Stimulated activated CD8-positive, alpha-beta memory T cell treated with anti-CD3 and anti-CD28 coated beads, Interleukin-12 subunit alpha, Interleukin-12 subunit beta, amount 100 ng/mL, for 1 hour (primary cell): ENCODE results near the gene OR5AR1.
"Not testable (repeated sequence)": the region's sequence is repeated elsewhere in the genome, so short reads cannot be mapped to it uniquely, and the experiment has no call there.

ENCODE experiments used
- DNase-seq: peaks from one replicate; pipeline ENCODE4 v3.0.0-alpha.2; 2020; ENCODE audit warnings: low read depth

OR5AR1 gene

GRCh38 chr11:56663386-56663785 is at the start of gene OR5AR1:
TSS of gene OR5AR1 (plus strand) at chr11:56663686. CDS start at chr11:56663686, 0 bp downstream.
- no peak for DNase-seq

DNA sequence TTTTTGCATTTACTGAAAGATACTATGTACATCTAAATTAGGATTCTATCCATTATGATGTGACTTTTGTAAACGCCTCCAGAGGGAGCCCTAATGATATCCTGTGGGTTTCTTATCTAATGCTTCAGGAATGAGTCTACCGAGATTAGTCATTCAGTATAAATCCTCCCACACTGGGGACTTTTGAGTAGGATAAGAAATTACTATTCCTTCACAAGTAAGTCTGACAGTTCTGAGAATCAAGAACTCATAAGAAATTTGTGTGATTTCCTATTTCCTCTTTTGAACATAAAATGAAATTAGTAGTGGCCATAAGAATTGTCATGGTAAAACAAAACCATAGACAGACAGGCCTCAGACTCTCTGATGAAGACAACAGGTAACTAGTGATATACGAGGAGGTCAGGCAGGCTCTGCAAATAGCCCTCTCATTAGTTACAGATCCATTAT is 38.8 kb upstream of the OR5AR1 start:
- no peak for DNase-seq

DNA sequence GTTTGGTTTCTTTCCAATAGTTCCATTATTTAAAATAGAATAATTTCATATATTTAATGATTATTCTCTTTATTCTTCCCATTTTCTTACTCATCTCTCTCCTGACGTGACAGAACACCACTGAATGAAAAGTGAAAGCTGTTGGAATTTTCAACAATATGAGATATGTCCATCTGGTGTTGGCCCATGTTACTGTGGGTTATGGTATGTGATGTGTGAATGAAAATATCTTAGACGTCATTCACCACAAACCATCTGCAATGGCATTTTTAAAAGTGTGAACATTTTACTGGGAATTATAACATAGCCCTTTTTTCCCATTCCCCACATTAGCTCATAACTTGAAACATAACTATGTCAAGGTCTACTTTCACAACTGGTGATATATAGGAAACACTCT is 37.5 kb upstream of the OR5AR1 start:
- DNase-seq = no peak

GRCh38 chr11:56632329-56632728 is 31.2 kb upstream of the OR5AR1 start:
- no peak for DNase-seq

DNA sequence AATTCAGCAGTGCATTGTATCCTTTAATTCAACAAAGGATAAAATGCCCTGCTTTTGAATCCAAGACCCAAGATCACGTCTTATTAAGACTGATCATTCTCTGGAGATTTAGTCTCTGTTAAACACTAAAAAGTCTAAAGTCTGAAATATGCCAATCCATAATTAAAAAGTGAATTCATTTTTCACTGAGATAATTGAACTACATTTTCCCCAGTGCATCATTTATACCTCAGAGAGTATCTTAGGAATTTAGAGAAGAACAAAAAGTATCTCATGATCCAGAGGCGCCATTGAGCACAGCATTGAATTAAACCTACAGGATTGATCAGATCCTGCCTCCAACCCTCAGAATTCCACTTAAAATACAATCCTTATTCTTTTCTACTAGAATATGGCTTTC is 26.6 kb upstream of the OR5AR1 start:
- no peak for DNase-seq

- no peak for DNase-seq
Observed at GRCh38 chr11:56637500-56637899, 26.0 kb upstream of the OR5AR1 start.

DNA sequence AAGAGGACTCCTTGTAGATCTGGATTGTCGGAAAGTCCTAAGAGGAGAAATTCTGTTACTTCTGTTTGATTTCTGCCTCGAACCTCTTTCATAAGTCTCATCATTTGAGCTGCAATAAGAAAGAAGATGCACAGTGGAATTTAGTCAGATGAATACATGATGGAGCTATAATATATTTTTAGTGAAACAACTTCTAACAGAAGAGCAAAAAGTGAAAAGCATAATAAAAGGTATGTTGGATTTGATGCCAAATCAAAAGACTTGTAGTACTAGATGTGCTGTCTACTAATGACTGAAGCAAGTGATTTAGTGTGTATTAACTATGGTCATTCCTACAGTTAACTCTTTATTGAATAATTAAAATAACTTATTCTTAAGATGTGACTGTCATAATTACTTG is 21.1 kb upstream of the OR5AR1 start, which contains the start of gene OR5AP2:
Gene OR5AP2, minus strand, starts transcription at position 101 of the 400 bp plus-strand sequence. Its CDS starts 0 bp downstream, at position 101.
- DNase-seq = no peak

DNA sequence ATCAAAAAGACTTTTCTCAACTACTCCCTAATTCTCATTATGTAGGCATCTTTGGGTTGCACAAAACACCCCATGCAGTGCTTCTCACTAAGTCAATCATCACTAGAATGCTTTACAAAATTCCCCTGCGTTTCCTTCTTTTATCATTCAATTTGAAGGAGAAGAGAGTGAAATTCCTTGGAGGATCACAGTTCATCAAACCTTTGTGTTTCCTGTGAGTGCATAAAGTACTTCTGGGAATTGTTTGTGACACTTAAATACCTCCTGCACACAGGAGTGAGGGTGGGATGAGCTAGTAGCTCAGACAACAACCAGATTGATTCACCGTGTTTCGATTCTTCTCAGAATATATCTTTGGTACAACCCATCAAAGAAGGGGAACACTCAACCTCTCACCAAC is 3.7 kb upstream of the OR5AR1 start:
- no peak for DNase-seq

- DNase-seq = no peak
Observed at GRCh38 chr11:56670984-56671383, 7.5 kb downstream of the OR5AR1 start.

DNA sequence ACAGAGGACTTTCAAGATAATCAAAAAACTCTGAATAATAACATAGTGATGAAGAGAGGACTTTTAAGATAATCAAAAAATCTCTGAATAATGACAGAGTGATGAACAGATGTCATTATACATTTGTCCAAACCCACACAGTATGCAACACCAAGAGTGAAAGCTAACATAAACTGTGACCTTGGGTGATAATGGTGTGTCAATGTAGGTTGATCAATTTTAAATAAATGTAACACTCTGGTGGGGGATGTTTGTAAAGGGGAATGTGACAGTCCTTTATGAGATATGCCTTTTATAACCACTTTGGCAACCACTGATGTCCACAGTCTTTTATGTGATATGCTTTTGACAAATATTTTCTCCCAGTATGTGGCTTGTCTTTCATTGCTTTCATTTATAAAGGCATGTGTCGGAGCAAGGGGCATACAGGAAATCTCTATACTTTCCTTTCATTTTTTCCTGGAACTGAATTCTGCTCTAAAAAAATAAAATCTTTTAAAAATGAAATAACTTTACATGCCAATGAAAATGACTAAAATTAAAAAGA is 25.1 kb downstream of the OR5AR1 start:
- DNase-seq = no peak

- not testable (repeated sequence) for DNase-seq
Observed at GRCh38 chr11:56691179-56691578, 27.7 kb downstream of the OR5AR1 start.

DNA sequence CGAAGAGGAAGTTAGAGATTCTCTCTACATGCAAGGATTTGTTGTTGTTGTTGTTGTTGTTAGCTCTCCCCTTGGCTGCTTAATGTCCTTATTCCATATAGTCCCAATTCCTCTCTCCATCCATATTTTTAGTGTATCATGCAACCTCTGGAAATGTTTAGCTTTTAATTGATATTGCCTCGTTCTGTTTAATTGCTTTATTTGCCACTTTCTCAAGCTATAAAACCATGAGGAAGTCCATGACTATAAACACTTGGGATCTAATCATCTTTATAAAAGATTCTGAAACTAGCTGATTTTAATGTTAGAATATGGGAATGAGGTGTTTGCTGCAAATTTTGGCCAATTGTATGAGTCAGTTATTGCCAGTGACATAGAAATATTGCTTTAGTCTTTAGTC is 29.9 kb downstream of the OR5AR1 start:
- DNase-seq = no peak

- DNase-seq = no peak
Observed at GRCh38 chr11:56698795-56699194, 35.3 kb downstream of the OR5AR1 start, which contains the start of gene OR9G1. TSS of gene OR9G1 (plus strand) at chr11:56699095. CDS start at chr11:56700388, 1,293 bp downstream.

GRCh38 chr11:56700242-56700913 is 36.9 kb downstream of the OR5AR1 start:
- DNase-seq = no peak

GRCh38 chr11:56700914-56701485 is 37.5 kb downstream of the OR5AR1 start:
- no peak for DNase-seq

DNA sequence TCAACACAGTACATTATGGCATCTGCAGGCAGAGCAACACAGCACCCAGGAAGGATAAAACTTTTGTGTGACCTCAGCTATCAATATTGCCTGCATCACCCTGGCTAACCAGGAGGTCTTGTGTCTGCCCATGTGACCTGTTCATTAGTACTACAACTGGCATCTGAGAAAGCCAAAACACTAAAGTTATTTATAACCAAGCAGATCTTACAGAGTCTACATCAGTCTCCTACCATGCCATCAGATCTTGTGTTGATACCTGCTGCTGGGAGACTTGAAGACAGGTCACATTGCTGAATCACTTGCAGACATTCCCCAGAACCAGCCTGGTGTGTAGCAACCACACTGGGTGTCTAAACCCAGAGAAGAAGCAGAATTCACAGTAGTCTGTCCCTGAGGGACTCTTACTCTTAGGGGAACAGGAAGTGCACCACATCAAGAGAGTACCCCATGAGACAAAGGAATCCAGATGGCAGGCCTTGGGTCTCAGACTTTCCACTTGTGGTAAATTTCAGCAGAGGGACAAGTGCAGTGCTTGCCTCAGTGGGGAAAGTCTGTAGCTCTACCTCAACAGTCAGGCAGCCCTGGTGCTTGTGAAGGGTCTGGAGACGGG is 42.4 kb downstream of the OR5AR1 start:
- DNase-seq = no peak

DNA sequence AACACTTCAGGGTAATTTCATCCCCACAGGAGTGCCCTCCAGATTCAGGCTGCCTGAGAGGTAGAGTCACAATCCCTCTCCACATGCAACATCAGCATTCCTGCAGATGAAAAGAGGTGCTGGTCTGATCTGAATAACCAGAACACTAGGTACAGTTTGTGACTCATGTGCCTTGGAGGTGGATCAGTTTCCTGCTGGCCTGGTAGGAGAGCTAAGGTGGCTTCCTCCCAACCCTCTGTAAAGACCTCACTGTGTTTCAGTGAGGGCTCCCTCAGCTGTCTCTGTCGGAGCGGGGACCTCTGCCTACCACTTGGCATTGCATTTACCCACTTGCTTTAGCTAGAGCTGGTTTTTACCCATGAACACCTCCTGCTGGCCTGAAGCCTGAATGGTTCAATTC is 43.0 kb downstream of the OR5AR1 start:
- DNase-seq = no peak

GRCh38 chr11:56714206-56714605 is 50.7 kb downstream of the OR5AR1 start:
- DNase-seq = no peak
